GM15510 (cell line): ENCODE data around the gene DEFB123.

Experiments used
- POLR2A ChIP-seq: IDR thresholded peaks from 3 replicates; pipeline ENCODE4 v1.6.1; 2011; ENCODE audit warnings: borderline replicate concordance; ENCODE audit not compliant: insufficient read length; ENCODE audit errors: extremely low read depth

DEFB123 gene, protein sequence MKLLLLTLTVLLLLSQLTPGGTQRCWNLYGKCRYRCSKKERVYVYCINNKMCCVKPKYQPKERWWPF

DNA sequence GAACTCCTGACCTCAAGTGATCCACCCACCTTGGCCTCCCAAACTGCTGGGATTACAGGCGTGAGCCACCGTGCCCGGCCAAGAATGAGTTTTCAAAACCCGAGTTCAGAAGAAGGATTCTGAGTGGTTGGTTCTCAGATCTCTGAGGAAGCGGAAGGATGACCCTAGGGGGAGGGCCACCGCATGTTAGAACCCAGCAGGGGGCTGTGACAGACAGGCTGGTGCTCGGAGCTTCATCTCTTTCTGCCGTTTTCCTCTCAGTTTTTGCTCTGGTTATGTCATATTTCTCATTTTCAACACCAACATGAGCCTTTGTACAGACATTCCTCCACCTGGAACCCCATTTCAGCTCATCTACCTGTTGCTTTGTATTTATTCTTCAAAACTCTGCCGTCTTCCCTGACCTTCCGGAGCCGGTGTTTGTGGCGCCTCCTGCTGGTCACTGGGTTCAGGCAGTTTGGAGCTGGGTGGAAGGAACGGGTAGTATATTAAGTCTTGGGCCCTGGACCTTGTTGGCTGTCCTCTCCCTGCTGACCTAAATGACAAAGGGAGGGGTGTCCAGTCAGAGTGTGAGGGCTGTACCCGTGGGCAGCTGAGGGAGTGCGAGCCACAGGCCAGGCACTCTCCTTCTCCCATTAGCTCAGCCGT lies at the start of gene DEFB123:
Gene DEFB123 (plus strand): TSS at position 621 of the 648 bp plus-strand sequence. CDS start 67 bp downstream, outside the sequence.
- no peak for TF ChIP-seq POLR2A

DNA sequence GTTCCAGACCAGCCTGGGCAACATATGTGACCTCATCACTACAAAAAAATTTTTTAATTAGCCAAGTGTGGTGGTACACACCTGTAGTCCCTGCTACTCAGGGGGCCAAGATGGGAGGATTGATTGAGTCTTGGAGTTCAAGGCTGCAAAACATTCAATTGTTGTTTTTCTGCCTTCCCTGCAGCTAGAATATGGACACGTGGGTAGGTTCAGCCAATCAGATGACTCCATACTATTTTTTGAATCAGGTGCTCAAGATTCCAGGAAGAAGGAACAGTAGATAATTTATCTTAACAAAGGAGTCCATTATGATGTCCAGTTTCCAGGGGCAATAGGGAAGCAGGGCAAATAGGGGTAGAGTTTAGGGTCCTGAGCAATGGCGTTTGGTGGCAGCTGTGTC lies 47.6 kb upstream of the DEFB123 start:
- no peak for TF ChIP-seq POLR2A

DNA sequence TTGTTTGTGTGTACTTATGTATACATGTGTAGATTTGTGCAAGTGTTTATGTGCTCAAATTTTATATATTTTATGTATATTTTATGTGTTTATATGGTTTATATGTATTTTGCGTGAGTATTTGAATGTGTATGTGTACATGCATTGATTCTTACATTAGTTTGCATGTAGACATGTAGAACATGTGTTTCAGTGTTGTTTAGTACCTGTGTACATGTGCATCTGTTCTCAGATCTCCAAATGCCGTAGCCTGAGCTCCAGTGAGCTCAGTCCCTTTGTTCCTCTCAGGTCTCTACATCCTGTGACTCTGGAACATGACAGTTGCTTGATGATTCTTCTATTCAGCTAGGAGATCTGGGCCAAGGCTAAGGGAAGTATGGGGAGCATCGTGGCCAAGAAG lies 45.5 kb upstream of the DEFB123 start:
- no peak for TF ChIP-seq POLR2A

DNA sequence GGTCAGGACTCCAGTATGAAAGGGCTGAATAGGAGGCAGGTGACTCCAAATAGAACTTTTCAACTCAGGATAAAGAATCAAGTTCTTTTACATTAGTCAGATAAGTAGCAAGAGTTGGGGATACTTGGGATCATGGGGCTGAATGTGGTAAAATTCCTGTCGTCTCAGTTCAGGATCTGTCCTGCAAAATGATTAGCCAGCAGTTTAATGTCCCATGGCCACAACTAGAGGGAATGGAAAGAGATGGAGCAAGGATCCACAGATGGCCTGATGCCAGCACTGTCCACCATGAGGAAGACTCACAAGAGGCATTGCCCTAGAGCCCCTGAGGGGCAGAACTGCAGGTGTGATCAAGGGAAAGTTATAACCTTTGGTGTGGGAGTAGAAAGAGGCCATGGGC lies 36.5 kb upstream of the DEFB123 start:
- TF ChIP-seq POLR2A = no peak

DNA sequence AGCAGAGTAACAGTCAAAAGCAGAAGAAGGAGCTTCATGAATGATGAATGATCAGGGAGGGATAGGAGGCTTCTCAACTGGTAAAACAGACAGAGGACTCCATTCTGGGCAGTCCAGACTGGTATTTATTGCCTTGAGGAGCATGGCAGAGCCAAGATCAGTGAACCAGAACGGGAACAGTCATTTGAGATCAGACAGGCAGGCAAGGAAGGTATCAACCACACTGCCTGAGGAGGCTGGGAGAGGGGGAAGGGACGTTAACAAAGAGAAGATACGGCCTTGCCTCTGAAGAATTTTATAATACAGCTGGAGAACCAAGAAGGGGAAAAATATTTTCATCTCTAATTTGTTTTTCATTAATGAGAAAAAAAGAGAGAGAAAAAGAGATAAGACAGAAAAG lies 34.3 kb upstream of the DEFB123 start, which contains the start of gene DEFB121:
Gene DEFB121 (minus strand): TSS at position 101 of the 400 bp plus-strand sequence. CDS start 63 bp downstream, at position 38.
- TF ChIP-seq POLR2A = no peak

DNA sequence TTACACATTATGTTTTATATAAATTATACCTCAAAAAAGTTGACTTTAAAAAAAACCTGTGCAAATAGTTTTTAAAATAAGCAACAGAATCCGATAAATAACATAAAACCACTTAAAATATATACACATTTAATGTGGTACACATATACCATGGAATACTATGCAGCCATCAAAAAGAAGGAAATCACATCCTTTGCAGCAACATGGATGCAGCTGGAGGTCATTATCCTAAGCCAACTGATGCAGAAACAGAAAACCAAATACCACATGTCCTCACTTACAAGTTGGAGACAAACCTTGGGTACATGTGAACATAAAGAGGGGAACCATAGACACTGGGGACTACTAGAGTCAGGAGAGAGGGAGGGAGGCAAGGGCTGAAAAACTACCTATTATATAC lies 30.4 kb upstream of the DEFB123 start:
- no peak for TF ChIP-seq POLR2A

DNA sequence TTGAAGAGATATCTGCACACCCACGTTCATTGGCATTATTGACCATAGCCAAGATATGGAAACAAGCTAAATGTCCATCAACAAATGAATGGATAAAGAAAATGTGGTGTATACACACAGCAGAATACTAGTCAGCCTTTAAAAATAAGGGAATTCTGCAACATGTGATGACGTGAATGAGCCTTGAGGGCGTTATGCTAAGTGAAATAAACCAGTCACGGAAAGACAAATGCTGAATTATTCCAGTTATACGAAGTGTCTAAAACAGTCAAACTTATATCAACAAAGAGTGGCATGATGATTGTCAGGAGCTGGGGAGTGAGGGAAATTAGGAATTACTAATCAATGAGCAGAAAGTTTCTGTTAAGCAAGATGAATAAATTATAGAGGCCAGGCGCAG lies 26.1 kb upstream of the DEFB123 start:
- no peak for TF ChIP-seq POLR2A

DNA sequence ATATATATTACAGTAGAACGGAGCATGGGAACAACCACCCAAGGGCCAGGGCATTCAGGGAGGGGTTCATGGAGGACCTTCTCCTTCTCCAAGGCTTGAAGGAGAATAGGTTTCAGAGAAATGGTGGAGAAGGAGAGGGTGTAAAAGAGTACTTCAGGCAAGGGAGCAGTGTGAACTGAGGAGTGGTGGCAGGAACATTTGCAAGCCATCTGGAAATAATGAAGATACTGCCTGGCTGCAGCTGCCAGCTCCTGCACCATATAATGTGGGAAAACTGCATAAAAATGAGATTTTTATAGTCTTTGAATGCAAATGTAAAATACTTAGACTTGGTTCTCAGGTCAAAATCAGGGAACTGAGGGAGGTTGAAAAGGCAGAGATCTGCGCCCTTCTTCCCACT lies 24.8 kb upstream of the DEFB123 start:
- no peak for TF ChIP-seq POLR2A

DNA sequence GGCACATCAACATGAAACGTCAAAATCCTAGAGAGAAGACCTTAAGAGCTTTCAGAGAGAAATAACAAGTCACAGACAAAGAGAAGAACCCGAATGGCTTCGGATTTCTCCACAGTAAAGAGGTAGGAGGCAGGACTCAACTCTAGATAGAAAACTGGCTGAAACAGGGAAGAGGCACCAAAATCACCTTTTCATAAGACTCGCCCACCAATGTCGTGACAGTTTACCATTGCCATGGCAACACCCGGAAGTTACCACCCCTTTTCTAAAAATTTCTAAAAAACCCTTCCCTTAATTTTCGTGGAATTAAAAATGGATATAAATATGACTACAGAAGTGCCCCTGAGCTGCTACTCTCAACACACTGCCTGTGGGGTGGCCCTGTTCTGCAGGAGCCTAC lies 22.1 kb upstream of the DEFB123 start:
- TF ChIP-seq POLR2A = no peak

DNA sequence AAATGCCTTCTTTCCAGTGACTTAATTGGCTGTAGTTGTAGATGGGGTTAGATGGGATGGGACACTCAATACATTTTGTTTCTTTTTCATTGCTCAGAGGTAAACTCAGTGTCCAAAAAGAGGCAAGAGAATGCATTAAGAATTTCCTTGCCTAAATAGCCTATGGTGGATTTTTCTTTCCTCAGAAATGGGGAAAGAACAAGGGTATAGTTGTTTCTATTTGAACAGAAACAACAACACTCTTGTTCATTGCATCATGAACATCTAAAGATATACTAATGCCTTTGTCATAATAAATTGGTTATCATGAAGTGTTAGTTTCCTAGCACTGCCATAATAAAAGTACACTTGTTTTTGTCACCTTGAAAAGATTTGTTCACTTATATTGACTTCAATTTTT lies 14.6 kb upstream of the DEFB123 start:
- TF ChIP-seq POLR2A = no peak

DNA sequence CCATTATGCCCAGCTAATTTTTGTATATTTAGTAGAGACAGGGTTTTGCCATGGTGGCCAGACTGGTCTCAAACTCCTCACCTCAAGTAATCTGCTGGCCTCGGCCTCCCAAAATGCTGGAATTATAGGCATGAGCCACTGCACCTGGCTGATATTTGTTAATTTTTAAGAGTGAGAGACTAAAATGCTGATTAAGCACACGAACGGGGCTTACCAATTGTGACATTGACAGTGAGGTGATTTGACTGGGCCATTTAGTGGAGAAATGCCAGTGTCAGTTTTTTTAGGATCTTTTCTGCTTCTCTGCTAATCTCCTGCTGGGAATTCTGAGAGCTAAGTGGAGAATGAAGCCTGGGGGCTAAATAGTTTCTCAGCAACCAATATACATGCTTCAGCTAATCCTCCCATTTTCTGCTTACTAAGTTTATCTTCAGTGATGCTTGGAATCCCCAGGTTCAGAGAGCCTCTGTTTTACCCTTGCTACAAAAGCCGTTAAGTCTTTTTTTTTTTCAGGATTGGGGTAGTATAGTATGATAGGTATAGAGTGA lies 9.8 kb upstream of the DEFB123 start:
- TF ChIP-seq POLR2A = no peak

DNA sequence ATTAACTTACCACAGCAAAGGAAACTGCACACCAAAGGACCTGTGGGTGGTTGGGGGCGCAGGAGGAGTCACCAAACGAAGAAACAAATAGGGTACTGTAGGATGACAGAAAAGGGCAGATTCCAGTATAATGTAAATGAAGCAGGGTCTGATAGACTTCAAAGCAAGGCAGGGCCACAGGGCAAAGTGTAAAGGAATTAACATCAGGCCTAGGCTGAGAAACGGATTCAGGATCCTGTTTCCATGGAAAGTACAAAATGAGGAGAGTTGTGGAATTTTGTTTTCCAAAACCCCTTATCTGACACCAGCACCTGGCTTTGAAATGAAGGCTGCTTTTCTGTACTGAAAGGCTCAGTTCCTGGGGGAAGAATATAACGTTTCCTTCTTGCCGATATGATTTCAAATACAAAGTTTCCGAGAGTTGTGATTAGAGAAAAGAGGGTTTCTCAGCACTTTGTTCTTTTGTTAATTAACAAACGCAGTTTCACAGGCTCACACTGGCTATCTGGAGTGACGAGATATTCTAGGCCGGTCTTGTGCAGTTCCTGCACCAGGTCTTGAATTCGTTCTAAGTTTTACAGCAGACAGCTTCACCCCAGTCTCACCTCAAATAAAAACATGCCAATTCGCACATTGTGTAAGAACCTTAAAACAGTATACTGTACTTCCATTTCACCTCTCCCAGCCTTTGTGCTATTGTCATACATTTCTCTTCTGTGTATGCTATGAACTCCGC lies 5.8 kb downstream of the DEFB123 start:
- TF ChIP-seq POLR2A = no peak

DNA sequence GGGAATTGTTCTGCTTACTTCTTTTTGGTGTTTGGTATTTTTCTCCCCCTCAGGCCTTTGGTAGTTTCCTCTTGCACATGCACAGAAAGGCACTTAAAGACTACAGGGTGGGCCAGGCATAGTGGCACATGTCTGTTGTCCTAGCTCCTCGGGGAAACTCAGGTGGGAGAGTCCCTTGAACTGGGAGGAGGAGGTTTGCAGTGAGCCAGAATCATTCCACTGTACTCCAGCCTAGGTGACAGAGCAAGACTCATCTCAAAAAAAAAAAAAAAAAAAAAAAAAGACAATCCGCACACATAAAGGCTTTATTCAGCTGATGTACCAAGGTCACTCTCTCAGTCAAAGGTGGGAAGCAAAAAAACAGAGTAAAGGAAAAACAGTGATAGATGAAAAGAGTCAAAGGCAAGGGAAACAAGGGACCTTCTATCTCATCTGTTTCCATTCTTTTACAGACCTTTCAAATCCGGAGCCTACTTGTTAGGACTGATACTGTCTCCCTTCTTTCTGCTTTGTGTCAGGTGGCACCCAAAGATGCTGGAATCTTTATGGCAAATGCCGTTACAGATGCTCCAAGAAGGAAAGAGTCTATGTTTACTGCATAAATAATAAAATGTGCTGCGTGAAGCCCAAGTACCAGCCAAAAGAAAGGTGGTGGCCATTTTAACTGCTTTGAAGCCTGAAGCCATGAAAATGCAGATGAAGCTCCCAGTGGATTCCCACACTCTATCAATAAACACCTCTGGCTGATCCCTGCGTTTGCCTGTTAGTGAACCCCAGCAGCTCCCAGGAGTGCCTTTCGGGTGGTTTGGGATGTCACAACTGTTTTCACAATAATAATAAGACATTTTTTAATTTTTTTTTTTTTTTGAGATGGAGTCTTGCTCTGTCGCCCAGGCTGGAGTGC lies 9.3 kb downstream of the DEFB123 start:
- no peak for TF ChIP-seq POLR2A

DNA sequence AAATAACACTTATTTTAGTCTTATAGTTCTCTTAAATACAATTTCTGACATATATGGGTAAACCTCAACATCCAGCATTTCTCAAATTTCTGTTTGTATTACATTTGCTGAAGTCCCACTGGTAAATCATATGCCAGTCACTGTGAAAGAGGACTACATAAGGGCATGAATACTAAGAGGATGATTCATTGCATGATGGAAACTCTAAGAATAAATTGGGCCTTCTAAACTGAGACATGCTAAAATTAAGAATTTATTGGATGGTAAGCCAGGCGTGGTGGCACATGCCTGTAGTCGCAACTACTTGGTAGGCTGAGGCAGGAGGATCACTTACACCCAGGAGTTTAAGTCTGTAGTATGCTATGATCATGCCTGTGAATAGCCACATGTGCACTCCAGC lies 12.1 kb downstream of the DEFB123 start:
- no peak for TF ChIP-seq POLR2A

DNA sequence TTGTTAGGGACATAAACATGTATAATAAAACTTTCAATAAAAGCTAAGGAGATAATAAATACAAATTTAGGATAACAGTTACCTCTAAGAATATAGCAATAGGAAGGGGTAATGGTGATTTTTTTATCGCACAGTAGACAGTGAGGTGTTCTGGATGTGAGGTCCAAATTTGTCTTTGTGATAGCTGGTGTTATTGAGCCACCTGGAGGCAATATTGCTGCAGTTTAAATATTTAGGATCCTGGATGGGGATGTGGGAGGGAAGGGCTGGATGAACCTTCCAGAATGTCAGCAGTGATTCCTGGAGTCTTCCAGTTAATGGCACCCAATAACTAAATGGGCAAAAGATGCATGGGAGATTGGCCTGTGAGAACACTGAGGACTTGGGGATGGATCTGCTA lies 13.9 kb downstream of the DEFB123 start:
- TF ChIP-seq POLR2A = no peak
